HG03135 (cell line): ENCODE measurements around the gene MAP1B.

Experiments
- ATAC-seq: cut with Tn5 transposase; IDR thresholded peaks from one replicate; pipeline ENCODE4 v1.9.1; 2021; ENCODE audit warnings: mild to moderate bottlenecking, moderate library complexity; ENCODE audit not compliant: unreplicated experiment

MAP1B gene

DNA sequence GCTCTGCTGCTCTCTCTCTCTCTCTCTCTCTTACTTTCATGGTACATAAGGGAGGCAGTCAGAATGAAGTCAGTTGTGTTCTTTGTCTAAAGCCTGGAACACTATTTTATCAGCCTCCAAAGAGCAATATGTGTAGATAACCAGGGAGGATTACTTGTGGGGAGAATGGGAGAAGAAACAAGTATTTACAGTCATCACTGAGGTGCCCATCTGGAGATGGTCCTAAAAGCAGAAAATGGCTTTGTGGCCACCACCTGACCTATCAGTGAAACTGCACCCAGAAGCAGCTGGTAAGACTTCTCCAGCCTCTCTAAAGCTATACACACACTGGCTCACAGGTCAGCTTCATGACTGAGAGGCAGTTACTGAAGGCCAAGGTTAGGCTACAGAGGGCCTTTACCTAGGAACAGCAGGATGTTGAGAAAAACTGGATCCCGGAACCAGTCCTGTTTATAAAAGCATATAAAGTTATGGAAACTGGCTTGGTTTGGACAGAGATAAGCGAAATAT is 137.6 kb downstream of the MAP1B start:
- ATAC-seq: peak; percentile 93

DNA sequence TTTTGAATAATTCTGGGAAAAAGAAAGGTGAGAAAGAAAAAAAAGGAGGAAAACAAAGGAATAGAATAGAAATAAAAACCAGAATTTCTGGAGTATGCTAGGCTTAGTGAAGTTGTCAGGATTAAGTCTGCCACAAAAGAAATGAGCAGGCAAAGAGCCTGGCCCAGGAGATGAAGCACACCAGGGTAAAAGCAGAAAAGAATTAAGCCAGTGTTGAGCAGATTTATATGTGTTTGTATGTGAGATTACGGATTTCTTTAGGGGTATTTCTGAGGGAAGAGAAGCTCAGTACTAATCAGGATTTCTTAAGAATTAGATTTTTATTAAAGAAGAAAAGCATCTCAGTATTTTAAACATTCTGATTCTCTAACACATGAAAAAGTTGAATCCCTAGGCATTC is 138.3 kb downstream of the MAP1B start:
- ATAC-seq: no peak

DNA sequence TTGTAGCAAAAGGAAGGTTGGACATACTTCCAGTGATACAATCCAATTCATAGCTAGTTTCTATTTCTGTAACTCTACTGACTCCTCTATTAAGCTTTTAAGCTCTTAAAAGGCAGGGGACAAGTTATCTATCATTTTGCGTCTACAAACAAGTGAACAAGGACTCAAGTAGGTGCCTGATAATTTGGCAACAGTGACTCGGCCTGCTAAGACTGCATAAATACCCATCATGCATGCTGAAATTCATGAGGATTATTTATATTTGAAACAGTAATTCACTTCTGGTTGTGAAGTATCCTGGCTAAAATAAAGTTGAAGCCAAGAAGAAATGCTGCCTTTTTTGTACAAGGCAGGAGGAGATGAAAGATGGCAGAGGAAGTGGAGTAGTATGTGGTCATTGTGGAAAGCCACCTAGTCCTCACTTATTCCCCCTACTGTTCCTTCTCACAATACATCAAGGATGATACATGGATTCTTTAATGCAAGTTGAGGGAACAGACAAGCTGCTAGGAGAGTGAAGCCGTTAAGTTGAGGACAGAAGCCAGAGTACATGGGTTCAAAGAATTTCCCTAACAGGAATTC is 138.8 kb downstream of the MAP1B start:
- ATAC-seq: no peak

DNA sequence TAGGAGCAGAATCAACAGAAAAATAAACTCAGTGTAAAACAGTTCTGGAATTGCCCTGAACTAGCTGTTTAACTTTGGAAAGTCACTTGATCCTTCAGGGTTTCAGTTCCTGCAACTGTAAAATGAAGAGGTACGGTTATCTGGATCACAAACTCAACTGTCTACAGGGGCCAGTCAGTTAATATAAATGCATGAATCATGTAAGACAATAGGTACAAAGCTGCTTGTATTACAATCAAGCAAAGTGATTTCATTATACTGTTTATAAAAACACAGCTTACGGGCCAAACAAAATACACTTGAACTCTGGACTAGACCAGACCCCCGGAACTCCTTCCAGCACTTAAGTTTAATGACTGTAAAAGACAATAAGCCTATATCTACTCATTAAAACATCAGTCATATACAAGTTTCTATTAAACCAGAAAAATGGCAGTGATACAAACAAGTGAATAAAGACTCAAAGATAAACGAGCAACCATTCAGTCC is 139.7 kb downstream of the MAP1B start:
- ATAC-seq: no peak

DNA sequence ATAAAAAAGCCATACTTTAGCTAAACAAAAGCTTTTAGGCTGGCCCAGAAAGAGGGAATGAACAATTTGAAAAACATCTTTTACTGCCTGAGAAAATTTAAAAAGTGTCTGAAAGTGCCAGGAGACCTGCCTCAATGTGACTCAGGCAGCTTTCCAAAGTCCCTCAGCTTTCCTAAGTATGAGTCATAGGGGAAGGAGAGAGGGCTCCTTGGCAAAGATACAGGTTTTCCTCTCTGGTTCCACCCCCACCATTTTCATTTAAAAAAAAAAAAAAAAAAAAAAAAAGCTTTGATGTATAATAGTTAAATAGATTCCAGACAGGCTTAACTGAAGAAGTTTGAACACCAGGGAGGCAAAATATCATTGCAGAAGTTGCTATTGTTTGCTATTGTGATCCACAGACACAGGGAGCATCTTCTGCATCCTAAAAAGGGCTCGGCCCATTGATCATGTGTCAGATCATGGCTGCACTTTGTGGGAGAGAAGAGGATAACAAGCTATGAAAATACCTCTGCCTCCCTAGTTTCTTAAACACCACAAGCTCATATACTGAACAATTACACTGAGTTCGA is 141.2 kb downstream of the MAP1B start:
- ATAC-seq: no peak

DNA sequence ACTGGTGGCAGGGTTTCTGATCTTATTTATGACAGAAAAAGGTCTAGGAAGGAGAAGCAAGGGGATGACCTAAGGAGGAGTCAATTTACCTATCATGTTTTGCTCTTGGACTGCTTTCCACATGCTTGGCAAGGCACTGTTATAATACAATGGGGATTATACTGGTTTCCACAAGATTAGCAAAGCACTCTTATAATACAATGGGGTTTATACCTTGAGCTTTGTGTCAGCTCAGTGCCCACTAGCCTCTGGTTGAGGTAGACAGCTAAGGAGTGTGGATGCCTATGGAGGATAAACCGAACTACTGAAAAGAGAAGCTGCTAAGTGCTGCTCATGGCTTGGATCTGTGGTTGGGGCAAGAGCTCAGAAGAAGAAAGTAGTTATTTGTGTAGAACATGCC is 144.1 kb downstream of the MAP1B start:
- no peak for ATAC-seq

DNA sequence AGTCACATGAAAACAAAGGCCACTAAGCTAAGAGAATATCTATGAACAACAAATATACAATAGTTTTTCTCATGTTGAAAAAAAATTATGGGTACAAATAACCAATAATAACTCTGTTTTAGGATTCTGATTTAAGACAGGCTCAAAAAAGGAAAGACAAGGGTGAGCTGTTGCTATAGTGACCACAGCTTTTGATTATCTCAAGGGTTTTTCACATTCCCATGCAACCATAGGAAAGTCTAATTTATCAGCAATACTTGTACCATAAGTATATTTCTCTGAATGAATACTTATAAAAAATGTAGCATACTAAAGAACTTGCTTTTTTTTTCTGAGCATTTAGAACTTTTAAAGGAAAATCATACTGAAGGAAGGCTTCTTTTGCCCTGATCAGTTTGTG is 144.7 kb downstream of the MAP1B start:
- no peak for ATAC-seq

DNA sequence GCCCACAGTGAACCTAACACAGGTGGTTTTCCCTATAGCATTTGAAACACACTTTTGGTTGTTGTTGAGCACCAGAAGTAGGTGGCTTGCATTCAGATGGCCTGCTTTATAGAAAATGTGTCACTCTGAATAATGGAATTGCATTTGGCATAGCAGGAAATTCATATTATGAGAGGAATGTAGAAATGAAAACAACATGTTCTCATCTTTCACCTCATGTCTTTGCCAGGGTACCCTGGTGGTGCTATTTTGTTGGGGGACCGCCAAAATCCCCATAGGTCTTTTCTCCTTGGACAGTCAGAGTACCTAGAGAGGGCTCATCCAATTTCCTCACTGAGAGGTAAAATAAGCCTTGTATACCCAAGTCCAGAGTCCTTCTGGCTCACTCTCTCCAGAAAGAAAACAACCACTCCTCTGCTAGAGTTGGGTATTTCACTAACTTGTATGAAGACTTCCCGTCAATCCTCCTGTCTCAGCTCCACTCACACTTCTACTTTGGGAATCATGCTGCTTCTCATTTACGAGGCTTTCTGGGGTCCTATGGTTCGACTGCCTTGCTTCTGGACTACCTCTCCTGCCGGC is 145.4 kb downstream of the MAP1B start:
- ATAC-seq: no peak

DNA sequence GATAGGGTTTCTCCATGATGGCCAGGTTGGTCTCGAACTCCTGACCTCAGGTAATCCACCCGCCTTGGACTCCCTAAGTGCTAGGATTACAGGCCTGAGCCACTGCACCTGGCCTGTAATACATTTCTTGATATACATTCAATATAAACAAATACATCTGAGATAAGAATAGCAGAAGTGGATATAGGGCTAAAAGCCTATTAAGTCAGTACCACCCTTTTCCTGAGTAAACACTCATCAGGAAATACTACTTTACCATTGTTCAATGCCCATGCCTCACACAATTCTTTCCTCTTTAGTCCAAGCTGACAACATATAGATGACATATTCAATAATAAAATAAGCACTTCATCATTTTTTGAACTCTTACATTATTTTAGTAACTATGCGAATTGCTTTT is 148.0 kb downstream of the MAP1B start:
- ATAC-seq: no peak

DNA sequence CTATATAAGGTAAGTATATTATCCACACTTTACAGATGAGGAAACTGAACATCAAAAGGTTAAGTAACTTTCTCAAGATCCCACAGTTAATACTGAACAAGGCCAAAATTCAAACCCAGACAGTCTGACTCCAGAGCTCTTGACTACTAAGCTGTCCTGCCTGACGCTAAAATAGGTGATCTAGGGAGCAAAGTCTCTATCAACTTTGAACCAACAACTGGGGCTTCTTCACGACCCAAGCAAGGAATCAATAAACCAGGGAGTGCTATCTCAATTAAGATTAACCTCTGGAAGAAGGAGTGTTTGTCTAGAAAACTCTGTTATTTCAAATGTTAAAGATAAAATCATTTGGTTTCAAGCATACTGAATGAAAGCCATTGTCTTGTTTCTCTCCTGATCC is 148.4 kb downstream of the MAP1B start:
- ATAC-seq: no peak

DNA sequence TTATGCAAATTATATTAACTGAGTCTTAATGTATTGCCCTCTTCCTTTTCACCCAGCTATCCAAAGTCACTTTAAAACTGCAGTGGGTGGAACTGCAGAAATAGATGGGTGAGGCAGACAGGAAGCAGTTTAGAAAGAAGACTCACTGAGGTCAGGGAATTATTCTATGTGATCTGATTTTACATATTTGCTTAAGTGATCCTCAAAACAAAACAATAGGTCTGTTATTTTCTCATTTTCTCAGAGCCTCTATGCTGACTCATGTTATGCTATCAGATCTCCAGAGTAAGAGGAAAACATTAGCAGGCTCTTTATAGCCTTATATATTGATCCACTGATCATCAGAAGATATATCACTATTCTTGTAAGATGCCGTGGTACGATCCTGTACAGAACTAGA is 149.3 kb downstream of the MAP1B start:
- ATAC-seq: no peak
